HG03196 (cell line): ENCODE measurements around the gene FALEC.
"Not testable (repeated sequence)": the region's sequence is repeated elsewhere in the genome, so short reads cannot be mapped to it uniquely, and the experiment has no call there.

Source experiments
- ATAC-seq: cut with Tn5 transposase; IDR thresholded peaks from one replicate; pipeline ENCODE4 v1.9.1; 2021; ENCODE audit not compliant: unreplicated experiment

Gene FALEC

GRCh38 chr1:150574260-150575071, 58.9 kb downstream of the FALEC start:
- no peak for ATAC-seq

DNA sequence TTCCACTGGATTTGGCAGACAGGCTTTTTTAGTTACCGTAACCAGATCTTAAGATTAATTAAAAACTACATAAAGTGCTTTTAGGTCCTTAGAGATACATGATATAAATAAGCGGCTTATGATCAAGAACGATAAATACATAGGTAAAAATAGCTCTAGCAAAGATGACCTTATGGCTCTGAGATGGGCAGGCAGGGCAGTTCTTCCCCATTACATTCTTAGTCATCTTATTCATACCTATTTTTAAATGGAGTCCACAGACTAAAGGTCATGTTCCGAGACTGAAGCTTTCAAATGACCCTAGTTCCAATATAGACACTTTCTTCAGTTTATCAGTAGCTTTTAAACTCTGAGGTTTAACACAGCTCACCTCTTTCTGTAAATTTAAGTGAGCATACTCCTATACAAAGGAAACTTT, 59.5 kb downstream of the FALEC start:
- no peak for ATAC-seq

GRCh38 chr1:150575518-150576366, 60.2 kb downstream of the FALEC start:
- no peak for ATAC-seq

DNA sequence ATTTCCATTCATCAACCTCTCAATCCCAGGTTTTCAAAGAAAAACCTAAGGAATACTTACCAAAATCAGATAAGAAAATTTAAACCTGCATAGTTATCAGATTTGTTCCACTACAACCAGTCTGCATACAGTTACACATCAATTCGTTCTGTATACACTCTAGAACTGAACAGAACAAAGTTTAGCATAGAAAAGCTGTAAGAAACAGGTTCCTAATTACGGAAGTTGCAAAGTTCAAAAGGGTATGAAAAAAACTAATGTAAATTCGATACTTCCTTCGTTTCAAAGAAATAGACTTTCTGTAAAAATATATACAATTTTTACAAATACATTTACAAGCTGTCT, 60.8 kb downstream of the FALEC start:
- no peak for ATAC-seq

DNA sequence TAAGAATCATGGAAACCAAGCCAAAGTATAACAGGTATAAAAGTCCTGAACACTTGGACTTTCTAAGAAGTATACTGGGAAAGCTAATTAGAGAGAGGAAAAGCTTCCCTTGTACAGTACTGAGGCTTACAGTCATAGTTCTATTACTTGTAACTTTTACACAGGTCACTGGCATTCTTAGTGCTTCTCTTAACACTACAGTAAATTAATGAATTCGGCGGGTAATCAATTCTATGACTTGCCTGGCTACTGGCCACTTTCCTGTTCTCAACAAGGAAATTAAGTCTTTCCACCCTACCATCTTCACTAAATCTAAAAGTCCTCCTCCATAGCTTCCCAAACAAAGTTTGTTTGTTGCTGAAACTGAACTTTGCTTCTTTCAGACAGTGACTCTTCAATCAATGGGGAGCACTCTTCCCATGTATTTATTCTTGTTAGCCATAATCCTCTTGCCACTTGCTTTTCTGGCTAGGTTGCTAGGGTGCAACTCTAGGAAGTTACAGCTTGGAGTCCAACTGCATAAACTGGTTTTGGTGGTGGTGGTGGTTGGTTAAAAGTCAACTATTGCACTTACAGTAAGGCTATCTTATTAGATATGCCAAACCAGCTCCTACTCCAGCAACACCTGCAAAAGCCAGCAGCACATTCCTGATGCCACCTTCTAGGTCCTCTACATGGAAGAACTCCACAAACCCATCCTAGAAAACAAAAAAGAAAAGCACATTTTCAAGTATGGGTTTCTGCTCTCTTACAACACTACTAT, 61.4 kb downstream of the FALEC start:
- ATAC-seq = no peak

- ATAC-seq = no peak
Measured at GRCh38 chr1:150577557-150578271, 62.2 kb downstream of the FALEC start.

- peak; percentile 8 for ATAC-seq
Measured at GRCh38 chr1:150578272-150579109, 62.9 kb downstream of the FALEC start.

- ATAC-seq = peak; percentile 89
Measured at GRCh38 chr1:150579110-150579944, 63.8 kb downstream of the FALEC start, which contains the start of gene MCL1. Gene MCL1, minus strand, starts transcription at chr1:150579610. Its CDS starts 80 bp downstream, at chr1:150579530.

DNA sequence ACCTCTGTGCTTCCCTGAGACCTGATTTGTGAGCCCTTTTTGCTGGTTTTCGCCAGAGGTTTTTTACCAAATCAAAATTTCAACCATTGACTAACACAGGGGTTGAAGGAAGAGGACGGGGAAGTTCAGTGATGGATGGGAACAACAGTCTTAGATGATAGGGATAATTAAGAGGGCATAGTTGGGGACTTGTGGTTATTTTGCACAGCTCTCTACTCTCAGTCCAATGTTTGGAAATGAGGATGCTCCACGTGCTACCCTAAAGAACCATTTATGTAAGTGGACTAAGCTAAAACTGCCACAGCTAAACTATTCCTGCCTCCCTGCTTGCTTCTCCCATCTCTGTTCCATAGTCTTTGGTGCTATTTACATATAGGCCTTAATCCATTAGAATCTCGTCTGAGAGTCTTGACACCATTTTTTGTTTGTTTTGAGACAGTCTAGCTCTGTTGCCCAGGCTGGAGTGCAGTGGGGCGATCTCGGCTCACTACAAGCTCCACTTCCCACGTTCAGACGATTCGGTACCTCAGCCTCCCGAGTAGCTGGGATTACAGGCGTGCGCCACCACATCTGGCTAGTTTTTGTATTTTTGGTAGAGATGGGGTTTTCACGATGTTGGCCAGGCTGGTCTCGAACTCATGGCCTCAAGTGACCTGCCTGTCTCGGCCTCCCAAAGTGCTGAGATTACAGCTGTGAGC, 64.5 kb downstream of the FALEC start:
- ATAC-seq = peak; percentile 10

DNA sequence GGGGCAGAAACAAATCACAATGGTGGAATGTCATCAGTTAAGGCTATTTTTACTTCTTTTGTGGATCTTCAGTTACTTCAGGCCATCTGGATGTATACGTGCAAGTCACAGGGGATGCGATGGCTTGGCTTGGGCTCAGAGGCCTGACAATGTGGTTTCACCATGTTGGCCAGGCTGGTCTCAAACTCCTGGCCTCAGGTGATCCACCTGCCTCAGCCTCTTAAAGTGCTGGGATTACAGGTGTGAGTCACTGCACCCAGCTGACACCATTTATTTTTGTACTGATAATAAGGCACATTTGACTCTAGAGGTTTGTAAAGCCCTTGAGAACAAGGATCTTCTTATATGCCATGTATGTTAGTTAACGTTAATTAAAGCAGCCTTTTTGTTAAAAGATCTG, 65.4 kb downstream of the FALEC start:
- ATAC-seq = not testable (repeated sequence)

DNA sequence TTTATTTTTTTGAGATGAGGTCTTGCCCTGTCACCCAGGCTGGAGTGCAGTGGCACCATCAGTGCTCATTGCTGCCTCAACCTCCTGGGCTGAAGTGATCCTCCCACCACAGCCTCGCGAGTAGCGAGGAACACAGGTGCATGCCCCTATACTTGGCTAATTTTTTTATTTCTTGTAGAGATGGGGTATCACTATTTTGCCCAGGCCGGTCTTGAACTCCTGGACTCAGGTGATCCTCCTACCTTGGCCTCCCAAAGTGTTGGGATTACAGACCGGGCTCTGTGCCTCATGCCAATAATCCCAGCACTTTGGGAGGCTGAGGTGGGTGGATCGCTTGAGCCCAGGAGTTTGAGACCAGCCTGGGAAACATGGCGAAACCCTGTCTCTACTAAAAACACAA, 65.9 kb downstream of the FALEC start:
- not testable (repeated sequence) for ATAC-seq

GRCh38 chr1:150581962-150582361, 66.4 kb downstream of the FALEC start:
- not testable (repeated sequence) for ATAC-seq

DNA sequence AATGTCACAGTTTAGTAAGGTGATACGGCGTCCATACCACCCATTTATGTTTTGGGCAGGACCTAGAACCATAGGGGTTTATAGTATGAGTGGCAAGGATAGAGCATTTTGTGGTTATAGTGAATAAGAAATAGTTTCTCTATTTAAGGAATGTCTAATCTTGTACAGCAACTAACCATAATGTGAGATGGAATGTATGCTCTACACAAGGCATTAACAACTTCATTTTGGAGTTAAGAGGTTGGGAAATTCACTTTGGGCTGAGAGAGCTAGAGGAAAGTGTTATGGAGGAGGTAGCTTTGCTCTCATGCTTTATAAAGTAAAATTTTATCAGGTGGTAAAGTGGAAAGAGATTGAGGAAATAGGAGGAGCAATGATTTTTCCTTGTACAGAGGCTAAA, 66.8 kb downstream of the FALEC start:
- no peak for ATAC-seq
